HepG2 (cell line): ENCODE measurements around the gene GUCA2B. TPM values are rescaled to one million over a fixed set of nuclear protein-coding genes. Genes with fewer than 3 reads are reported as not detected.

Experiments used
- HOXA3 ChIP-seq: sonication (generic); formaldehyde crosslinking; IDR thresholded peaks from 2 replicates; pipeline ENCODE4 v1.5.0; 2020; ENCODE audit warnings: missing genetic modification reagents
- JDP2 ChIP-seq: sonication (generic); formaldehyde crosslinking; IDR thresholded peaks from 2 replicates; pipeline ENCODE4 v1.8.1; 2022; ENCODE audit warnings: missing genetic modification reagents, borderline replicate concordance
- REXO4 ChIP-seq: sonication (generic); formaldehyde crosslinking; IDR thresholded peaks from 2 replicates; pipeline ENCODE4 v1.8.0; 2022; ENCODE audit warnings: missing genetic modification reagents, mild to moderate bottlenecking, borderline replicate concordance
- THAP11 ChIP-seq: IDR thresholded peaks from 2 replicates; pipeline ENCODE4 v1.6.1; 2016; ENCODE audit warnings: missing biosample characterization, missing genetic modification reagents
- WIZ ChIP-seq: sonication (generic); formaldehyde crosslinking; IDR thresholded peaks from 2 replicates; pipeline ENCODE4 v1.5.1; 2020; ENCODE audit warnings: mild to moderate bottlenecking, missing genetic modification reagents
- ZFP36L1 ChIP-seq: sonication (generic); formaldehyde crosslinking; IDR thresholded peaks from 2 replicates; pipeline ENCODE4 v1.8.0; 2022; ENCODE audit warnings: mild to moderate bottlenecking, missing genetic modification reagents, moderate library complexity
- ZNF263 ChIP-seq: sonication (generic); formaldehyde crosslinking; IDR thresholded peaks from 2 replicates; pipeline ENCODE4 v1.4.0; 2020; ENCODE audit warnings: missing genetic modification reagents
- ZSCAN25 ChIP-seq: sonication (generic); formaldehyde crosslinking; IDR thresholded peaks from 2 replicates; pipeline ENCODE4 v1.8.0; 2022; ENCODE audit warnings: mild to moderate bottlenecking, missing genetic modification reagents
- polyA plus RNA-seq, 8 experiments: library from polyadenylated mRNA; depleted of rRNA in 3 of 8; stranded (reverse) in 7 of 8; unstranded in 1 of 8; fragments of >200 nt; fragmentation: Illumina TruSeq in 4 of 8; extraction: Trizol in 4 of 8; gene quantifications; 2 replicates each; pipeline versions ENCODE4 v1.2.1 to v1.2.3, GENCODE V29; 2011 to 2016; ENCODE audit warnings: low read depth in 4 of 8, missing spikeins in 1 of 8, mixed read lengths in 1 of 8; ENCODE audit not compliant: insufficient read depth in 1 of 8
- total RNA-seq, 5 experiments: library from RNA; depleted of rRNA; stranded (reverse); fragments of >200 nt; fragmentation: Illumina TruSeq; extraction: Trizol; gene quantifications; 2 replicates each; pipeline ENCODE4 v1.2.3, GENCODE V29; 2016; ENCODE audit warnings: low read depth in 1 of 5
- TF ChIP-seq, protein P1 (sequence below): sonication (generic); formaldehyde crosslinking; IDR thresholded peaks from 2 replicates; pipeline ENCODE4 v1.5.0; 2020; ENCODE audit warnings: mild to moderate bottlenecking, missing genetic modification reagents, borderline replicate concordance
- TF ChIP-seq, protein P2 (sequence below): IDR thresholded peaks from 2 replicates; pipeline ENCODE4 v1.6.1; 2016; ENCODE audit warnings: mild to moderate bottlenecking
- TF ChIP-seq, protein P3 (sequence below): sonication (generic); formaldehyde crosslinking; IDR thresholded peaks from 2 replicates; pipeline ENCODE4 v1.5.0; 2020; ENCODE audit warnings: mild to moderate bottlenecking, missing genetic modification reagents

The GUCA2B gene
- total and polyA plus RNA-seq, 2 of the 13 experiments (the other 11 are each of a cell fraction or from before 2014, with no cell fraction given) = not detected

DNA sequence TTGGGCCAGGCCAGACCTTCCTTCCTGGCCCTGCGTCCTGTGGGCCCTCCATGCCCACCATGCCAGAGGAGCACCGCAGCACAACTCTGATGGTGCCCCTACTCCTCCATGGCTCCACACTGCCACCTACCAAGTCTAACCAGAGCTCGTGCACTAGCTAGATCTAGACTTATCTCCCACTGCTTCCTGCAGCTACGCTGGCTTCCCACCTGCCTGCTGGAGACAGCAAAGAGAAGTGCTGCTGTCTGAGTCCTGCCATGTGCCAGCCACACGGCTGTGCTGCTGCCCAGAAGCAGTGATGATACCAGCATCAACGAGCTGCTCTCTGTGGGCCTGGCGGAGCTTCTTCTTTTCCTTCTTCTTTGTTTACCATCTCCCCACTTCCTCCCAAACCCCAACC, 4.5 kb downstream of the GUCA2B start (continued):
- TF ChIP-seq, protein P1, sequence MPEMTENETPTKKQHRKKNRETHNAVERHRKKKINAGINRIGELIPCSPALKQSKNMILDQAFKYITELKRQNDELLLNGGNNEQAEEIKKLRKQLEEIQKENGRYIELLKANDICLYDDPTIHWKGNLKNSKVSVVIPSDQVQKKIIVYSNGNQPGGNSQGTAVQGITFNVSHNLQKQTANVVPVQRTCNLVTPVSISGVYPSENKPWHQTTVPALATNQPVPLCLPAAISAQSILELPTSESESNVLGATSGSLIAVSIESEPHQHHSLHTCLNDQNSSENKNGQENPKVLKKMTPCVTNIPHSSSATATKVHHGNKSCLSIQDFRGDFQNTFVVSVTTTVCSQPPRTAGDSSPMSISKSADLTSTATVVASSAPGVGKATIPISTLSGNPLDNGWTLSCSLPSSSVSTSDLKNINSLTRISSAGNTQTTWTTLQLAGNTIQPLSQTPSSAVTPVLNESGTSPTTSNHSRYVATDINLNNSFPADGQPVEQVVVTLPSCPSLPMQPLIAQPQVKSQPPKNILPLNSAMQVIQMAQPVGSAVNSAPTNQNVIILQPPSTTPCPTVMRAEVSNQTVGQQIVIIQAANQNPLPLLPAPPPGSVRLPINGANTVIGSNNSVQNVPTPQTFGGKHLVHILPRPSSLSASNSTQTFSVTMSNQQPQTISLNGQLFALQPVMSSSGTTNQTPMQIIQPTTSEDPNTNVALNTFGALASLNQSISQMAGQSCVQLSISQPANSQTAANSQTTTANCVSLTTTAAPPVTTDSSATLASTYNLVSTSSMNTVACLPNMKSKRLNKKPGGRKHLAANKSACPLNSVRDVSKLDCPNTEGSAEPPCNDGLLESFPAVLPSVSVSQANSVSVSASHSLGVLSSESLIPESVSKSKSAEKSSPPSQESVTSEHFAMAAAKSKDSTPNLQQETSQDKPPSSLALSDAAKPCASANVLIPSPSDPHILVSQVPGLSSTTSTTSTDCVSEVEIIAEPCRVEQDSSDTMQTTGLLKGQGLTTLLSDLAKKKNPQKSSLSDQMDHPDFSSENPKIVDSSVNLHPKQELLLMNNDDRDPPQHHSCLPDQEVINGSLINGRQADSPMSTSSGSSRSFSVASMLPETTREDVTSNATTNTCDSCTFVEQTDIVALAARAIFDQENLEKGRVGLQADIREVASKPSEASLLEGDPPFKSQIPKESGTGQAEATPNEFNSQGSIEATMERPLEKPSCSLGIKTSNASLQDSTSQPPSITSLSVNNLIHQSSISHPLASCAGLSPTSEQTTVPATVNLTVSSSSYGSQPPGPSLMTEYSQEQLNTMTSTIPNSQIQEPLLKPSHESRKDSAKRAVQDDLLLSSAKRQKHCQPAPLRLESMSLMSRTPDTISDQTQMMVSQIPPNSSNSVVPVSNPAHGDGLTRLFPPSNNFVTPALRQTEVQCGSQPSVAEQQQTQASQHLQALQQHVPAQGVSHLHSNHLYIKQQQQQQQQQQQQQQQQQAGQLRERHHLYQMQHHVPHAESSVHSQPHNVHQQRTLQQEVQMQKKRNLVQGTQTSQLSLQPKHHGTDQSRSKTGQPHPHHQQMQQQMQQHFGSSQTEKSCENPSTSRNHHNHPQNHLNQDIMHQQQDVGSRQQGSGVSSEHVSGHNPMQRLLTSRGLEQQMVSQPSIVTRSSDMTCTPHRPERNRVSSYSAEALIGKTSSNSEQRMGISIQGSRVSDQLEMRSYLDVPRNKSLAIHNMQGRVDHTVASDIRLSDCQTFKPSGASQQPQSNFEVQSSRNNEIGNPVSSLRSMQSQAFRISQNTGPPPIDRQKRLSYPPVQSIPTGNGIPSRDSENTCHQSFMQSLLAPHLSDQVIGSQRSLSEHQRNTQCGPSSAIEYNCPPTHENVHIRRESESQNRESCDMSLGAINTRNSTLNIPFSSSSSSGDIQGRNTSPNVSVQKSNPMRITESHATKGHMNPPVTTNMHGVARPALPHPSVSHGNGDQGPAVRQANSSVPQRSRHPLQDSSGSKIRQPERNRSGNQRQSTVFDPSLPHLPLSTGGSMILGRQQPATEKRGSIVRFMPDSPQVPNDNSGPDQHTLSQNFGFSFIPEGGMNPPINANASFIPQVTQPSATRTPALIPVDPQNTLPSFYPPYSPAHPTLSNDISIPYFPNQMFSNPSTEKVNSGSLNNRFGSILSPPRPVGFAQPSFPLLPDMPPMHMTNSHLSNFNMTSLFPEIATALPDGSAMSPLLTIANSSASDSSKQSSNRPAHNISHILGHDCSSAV = no peak
- TF ChIP-seq HOXA3 (CRISPR knock-in tag) = no peak
- TF ChIP-seq ZNF263 (CRISPR knock-in tag) = 0 out of 2 replicates have a peak, but pooled peaks have one; percentile 19
- no peak for TF ChIP-seq JDP2 (CRISPR knock-in tag)
- no peak for TF ChIP-seq THAP11
- TF ChIP-seq REXO4 (CRISPR knock-in tag) = no peak
- TF ChIP-seq, protein P2, sequence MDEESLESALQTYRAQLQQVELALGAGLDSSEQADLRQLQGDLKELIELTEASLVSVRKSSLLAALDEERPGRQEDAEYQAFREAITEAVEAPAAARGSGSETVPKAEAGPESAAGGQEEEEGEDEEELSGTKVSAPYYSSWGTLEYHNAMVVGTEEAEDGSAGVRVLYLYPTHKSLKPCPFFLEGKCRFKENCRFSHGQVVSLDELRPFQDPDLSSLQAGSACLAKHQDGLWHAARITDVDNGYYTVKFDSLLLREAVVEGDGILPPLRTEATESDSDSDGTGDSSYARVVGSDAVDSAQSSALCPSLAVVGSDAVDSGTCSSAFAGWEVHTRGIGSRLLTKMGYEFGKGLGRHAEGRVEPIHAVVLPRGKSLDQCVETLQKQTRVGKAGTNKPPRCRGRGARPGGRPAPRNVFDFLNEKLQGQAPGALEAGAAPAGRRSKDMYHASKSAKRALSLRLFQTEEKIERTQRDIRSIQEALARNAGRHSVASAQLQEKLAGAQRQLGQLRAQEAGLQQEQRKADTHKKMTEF (CRISPR knock-in tag) = no peak
- TF ChIP-seq, protein P3, sequence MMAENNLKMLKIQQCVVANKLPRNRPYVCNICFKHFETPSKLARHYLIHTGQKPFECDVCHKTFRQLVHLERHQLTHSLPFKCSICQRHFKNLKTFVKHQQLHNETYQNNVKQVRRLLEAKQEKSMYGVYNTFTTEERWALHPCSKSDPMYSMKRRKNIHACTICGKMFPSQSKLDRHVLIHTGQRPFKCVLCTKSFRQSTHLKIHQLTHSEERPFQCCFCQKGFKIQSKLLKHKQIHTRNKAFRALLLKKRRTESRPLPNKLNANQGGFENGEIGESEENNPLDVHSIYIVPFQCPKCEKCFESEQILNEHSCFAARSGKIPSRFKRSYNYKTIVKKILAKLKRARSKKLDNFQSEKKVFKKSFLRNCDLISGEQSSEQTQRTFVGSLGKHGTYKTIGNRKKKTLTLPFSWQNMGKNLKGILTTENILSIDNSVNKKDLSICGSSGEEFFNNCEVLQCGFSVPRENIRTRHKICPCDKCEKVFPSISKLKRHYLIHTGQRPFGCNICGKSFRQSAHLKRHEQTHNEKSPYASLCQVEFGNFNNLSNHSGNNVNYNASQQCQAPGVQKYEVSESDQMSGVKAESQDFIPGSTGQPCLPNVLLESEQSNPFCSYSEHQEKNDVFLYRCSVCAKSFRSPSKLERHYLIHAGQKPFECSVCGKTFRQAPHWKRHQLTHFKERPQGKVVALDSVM (CRISPR knock-in tag) = no peak
- no peak for TF ChIP-seq ZSCAN25
- TF ChIP-seq ZFP36L1 (CRISPR knock-in tag) = no peak
- TF ChIP-seq WIZ (CRISPR knock-in tag) = no peak
